GM23338 (cell line): Measurements from ENCODE around the gene UGT1A10. TPM values are rescaled to one million over a fixed set of nuclear protein-coding genes. Genes with fewer than 3 reads are reported as not detected.

ENCODE experiments used
- ATAC-seq: fragments of 200-7000 bp; cut with Tn5 transposase; 3 replicates; pipeline ENCODE4 v1.9.1; 2020
- DNase-seq: peaks from one replicate; pipeline ENCODE4 v3.0.0-alpha.2; 2015; ENCODE audit warnings: low spot score
- H2AFZ ChIP-seq: fragments of 200-600 bp; sonication (generic); 2 replicates; pipeline ENCODE4 v1.8.0; 2016; ENCODE audit warnings: antibody characterized with exemption, mild to moderate bottlenecking, moderate library complexity
- H3F3A ChIP-seq: fragments of 200-600 bp; sonication (generic); replicated peaks from 2 replicates; pipeline ENCODE4 v1.8.0; 2017; ENCODE audit warnings: antibody characterized with exemption, mixed run types, low read depth
- H3K27ac ChIP-seq: fragments of 200-600 bp; sonication (generic); 2 replicates; pipeline ENCODE4 v1.6.1; 2016; ENCODE audit warnings: low read depth
- H3K27me3 ChIP-seq: fragments of 200-600 bp; sonication (generic); 2 replicates; pipeline ENCODE4 v1.8.0; 2016; ENCODE audit warnings: mild to moderate bottlenecking, mixed run types, moderate library complexity; ENCODE audit not compliant: insufficient read depth
- H3K36me3 ChIP-seq: fragments of 200-600 bp; sonication (generic); 2 replicates; pipeline ENCODE4 v1.8.0; 2016; ENCODE audit warnings: mild to moderate bottlenecking; ENCODE audit not compliant: insufficient read depth
- H3K4me1 ChIP-seq: fragments of 200-600 bp; sonication (generic); 2 replicates; pipeline ENCODE4 v1.8.0; 2016; ENCODE audit warnings: mild to moderate bottlenecking, moderate library complexity; ENCODE audit not compliant: insufficient read depth
- H3K4me2 ChIP-seq: fragments of 200-600 bp; sonication (generic); 2 replicates; pipeline ENCODE4 v1.7.1; 2017; ENCODE audit warnings: mixed run types
- H3K4me3 ChIP-seq: fragments of 200-600 bp; sonication (generic); 2 replicates; pipeline ENCODE4 v1.6.1; 2016; ENCODE audit warnings: mixed run types
- H3K79me2 ChIP-seq: fragments of 200-600 bp; sonication (generic); replicated peaks from 2 replicates; pipeline ENCODE4 v1.8.0; 2017; ENCODE audit warnings: mild to moderate bottlenecking; ENCODE audit not compliant: insufficient read depth
- H3K9me2 ChIP-seq: fragments of 200-600 bp; sonication (generic); 2 replicates; pipeline ENCODE4 v1.8.0; 2017; ENCODE audit not compliant: insufficient read depth
- H4K20me1 ChIP-seq: fragments of 200-600 bp; sonication (generic); replicated peaks from 2 replicates; pipeline ENCODE4 v1.8.0; 2017; ENCODE audit warnings: mild to moderate bottlenecking; ENCODE audit not compliant: insufficient read depth
- H3K27ac Mint-ChIP-seq: 2 replicates; pipeline ENCODE4 v1.8.0; 2020; ENCODE audit warnings: inconsistent platforms, mild to moderate bottlenecking, moderate library complexity, mixed read lengths
- H3K27me3 Mint-ChIP-seq: 3 replicates; pipeline ENCODE4 v1.8.0; 2022; ENCODE audit warnings: low read depth, mild to moderate bottlenecking, moderate library complexity, mixed read lengths, inconsistent platforms; ENCODE audit not compliant: insufficient read depth, poor library complexity
- H3K36me3 Mint-ChIP-seq: 3 replicates; pipeline ENCODE4 v1.8.0; 2021; ENCODE audit warnings: low read depth, mild to moderate bottlenecking, inconsistent platforms, moderate library complexity, mixed read lengths
- H3K4me1 Mint-ChIP-seq: 3 replicates; pipeline ENCODE4 v1.8.0; 2020; ENCODE audit warnings: mild to moderate bottlenecking, inconsistent platforms, mixed read lengths
- H3K4me3 Mint-ChIP-seq: 3 replicates; pipeline ENCODE4 v1.8.0; 2021; ENCODE audit warnings: moderate library complexity, mild to moderate bottlenecking, inconsistent platforms, mixed read lengths
- H3K9me3 Mint-ChIP-seq: 3 replicates; pipeline ENCODE4 v1.8.0; 2020; ENCODE audit warnings: moderate library complexity, mild to moderate bottlenecking, inconsistent platforms, mixed read lengths
- CREB1 ChIP-seq: fragments of 250-450 bp; sonication (Bioruptor Pico); IDR thresholded peaks from 2 replicates; pipeline ENCODE4 v1.5.0; 2020; ENCODE audit warnings: low read depth, mild to moderate bottlenecking, moderate library complexity
- EZH2 ChIP-seq: fragments of 200-600 bp; sonication (generic); IDR thresholded peaks from one replicate; pipeline ENCODE4 v1.8.0; 2017; ENCODE audit warnings: antibody characterized with exemption, mild to moderate bottlenecking, low read depth; ENCODE audit not compliant: unreplicated experiment
- JUNB ChIP-seq: IDR thresholded peaks from one replicate; pipeline ENCODE4 v1.6.1; 2016; ENCODE audit warnings: antibody characterized with exemption; ENCODE audit not compliant: unreplicated experiment
- POLR2AphosphoS5 ChIP-seq: IDR thresholded peaks from 2 replicates; pipeline ENCODE4 v1.6.1; 2016; ENCODE audit warnings: antibody characterized with exemption, low read depth
- STAT1 ChIP-seq: IDR thresholded peaks from one replicate; pipeline ENCODE4 v1.6.1; 2016; ENCODE audit warnings: antibody characterized with exemption; ENCODE audit not compliant: unreplicated experiment
- polyA plus RNA-seq: library from polyadenylated mRNA; unstranded; fragments of >200 nt; fragmentation: Nextera tagmentation; extraction: Ambion mirVana; gene quantifications from 2 replicates; pipeline ENCODE4 v1.2.1, GENCODE V29; 2016
- total RNA-seq: library from RNA; depleted of rRNA; stranded (reverse); fragments of >200 nt; shearing (Covaris generic); gene quantifications from 2 replicates; pipeline ENCODE4 v1.2.3, GENCODE V29; 2014
- TF ChIP-seq, protein P1 (sequence below): IDR thresholded peaks from one replicate; pipeline ENCODE4 v1.6.1; 2018; ENCODE audit warnings: antibody characterized with exemption; ENCODE audit not compliant: unreplicated experiment
- TF ChIP-seq, protein P2 (sequence below), 2 experiments: fragments of 200-600 bp in 1 of 2; sonication (generic) in 1 of 2; conservative IDR thresholded peaks; 2 replicates each; pipeline versions ENCODE4 v1.5.1 to v1.6.1; 2016 to 2017; ENCODE audit warnings: antibody characterized with exemption in 2 of 2, low read depth in 2 of 2, mild to moderate bottlenecking in 2 of 2, moderate library complexity in 1 of 2
- TF ChIP-seq, protein P3 (sequence below): fragments of 250-450 bp; sonication (Bioruptor Pico); IDR thresholded peaks from 2 replicates; pipeline ENCODE4 v1.5.0; 2020; ENCODE audit warnings: mild to moderate bottlenecking, moderate library complexity
- TF ChIP-seq, protein P4 (sequence below): IDR thresholded peaks from 2 replicates; pipeline ENCODE4 v1.6.1; 2016; ENCODE audit warnings: antibody characterized with exemption

UGT1A10 gene
- total and polyA plus RNA-seq, 2 experiments from 2014 or later = not detected

DNA sequence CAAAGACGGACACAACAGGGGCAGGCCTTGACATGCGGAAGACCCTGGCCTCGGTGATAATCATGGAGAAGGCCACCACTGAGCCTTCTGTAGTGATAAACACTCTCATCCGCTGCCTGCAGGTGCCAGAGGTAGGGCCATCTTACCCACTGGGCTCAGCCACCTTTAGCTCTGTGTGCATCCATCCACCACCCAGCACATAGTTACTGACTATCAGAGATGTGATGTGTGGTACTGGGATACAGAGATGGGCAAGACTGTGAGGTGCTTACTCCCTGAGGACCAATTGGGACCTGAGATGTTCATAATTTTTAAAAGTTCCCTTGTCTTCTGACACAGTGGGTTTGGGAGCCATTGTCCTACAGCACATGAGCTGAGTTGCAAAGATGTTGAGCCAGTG, 143.5 kb downstream of the UGT1A10 start:
- Mint-ChIP-seq H3K9me3 (peaks cover 26% of the 10 kb centered on the region), H3K27ac (no peak overlapping the region), H3K27me3 (no peaks in the 10 kb centered on the region), H3K4me1 (no peaks in the 10 kb centered on the region), H3K36me3 (peaks cover 4% of the 10 kb centered on the region; the same call in 2 of the 3 replicates), H3K4me3 (no peak overlapping the region)
- Histone ChIP-seq H3K4me3 (no peak overlapping the region), H3K27me3 (no peaks in the 10 kb centered on the region), H2AFZ (no peak overlapping the region), H3K4me2 (no peak overlapping the region), H3F3A (no peaks in the 10 kb centered on the region), H3K27ac (no peak overlapping the region), H3K36me3 (no peaks in the 10 kb centered on the region), H3K4me1 (no peaks in the 10 kb centered on the region), H3K9me2 (0 out of 2 replicates have a peak, but pooled peaks cover 4% of the 10 kb centered on the region), H4K20me1 (no peaks in the 10 kb centered on the region), H3K79me2 (no peaks in the 10 kb centered on the region)
- ATAC-seq = no peak
- no peak for DNase-seq
- TF ChIP-seq, protein P1, sequence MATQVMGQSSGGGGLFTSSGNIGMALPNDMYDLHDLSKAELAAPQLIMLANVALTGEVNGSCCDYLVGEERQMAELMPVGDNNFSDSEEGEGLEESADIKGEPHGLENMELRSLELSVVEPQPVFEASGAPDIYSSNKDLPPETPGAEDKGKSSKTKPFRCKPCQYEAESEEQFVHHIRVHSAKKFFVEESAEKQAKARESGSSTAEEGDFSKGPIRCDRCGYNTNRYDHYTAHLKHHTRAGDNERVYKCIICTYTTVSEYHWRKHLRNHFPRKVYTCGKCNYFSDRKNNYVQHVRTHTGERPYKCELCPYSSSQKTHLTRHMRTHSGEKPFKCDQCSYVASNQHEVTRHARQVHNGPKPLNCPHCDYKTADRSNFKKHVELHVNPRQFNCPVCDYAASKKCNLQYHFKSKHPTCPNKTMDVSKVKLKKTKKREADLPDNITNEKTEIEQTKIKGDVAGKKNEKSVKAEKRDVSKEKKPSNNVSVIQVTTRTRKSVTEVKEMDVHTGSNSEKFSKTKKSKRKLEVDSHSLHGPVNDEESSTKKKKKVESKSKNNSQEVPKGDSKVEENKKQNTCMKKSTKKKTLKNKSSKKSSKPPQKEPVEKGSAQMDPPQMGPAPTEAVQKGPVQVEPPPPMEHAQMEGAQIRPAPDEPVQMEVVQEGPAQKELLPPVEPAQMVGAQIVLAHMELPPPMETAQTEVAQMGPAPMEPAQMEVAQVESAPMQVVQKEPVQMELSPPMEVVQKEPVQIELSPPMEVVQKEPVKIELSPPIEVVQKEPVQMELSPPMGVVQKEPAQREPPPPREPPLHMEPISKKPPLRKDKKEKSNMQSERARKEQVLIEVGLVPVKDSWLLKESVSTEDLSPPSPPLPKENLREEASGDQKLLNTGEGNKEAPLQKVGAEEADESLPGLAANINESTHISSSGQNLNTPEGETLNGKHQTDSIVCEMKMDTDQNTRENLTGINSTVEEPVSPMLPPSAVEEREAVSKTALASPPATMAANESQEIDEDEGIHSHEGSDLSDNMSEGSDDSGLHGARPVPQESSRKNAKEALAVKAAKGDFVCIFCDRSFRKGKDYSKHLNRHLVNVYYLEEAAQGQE = no peak
- no peak for TF ChIP-seq CREB1 (CRISPR knock-in tag)
- no peak for TF ChIP-seq POLR2AphosphoS5
- TF ChIP-seq STAT1 = no peak
- TF ChIP-seq EZH2 = no peak
- TF ChIP-seq, protein P2, sequence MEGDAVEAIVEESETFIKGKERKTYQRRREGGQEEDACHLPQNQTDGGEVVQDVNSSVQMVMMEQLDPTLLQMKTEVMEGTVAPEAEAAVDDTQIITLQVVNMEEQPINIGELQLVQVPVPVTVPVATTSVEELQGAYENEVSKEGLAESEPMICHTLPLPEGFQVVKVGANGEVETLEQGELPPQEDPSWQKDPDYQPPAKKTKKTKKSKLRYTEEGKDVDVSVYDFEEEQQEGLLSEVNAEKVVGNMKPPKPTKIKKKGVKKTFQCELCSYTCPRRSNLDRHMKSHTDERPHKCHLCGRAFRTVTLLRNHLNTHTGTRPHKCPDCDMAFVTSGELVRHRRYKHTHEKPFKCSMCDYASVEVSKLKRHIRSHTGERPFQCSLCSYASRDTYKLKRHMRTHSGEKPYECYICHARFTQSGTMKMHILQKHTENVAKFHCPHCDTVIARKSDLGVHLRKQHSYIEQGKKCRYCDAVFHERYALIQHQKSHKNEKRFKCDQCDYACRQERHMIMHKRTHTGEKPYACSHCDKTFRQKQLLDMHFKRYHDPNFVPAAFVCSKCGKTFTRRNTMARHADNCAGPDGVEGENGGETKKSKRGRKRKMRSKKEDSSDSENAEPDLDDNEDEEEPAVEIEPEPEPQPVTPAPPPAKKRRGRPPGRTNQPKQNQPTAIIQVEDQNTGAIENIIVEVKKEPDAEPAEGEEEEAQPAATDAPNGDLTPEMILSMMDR (conservative IDR thresholded peaks at IDR 0.05; ENCODE audit: low read depth in 2 of 2) = no peak
- TF ChIP-seq, protein P3, sequence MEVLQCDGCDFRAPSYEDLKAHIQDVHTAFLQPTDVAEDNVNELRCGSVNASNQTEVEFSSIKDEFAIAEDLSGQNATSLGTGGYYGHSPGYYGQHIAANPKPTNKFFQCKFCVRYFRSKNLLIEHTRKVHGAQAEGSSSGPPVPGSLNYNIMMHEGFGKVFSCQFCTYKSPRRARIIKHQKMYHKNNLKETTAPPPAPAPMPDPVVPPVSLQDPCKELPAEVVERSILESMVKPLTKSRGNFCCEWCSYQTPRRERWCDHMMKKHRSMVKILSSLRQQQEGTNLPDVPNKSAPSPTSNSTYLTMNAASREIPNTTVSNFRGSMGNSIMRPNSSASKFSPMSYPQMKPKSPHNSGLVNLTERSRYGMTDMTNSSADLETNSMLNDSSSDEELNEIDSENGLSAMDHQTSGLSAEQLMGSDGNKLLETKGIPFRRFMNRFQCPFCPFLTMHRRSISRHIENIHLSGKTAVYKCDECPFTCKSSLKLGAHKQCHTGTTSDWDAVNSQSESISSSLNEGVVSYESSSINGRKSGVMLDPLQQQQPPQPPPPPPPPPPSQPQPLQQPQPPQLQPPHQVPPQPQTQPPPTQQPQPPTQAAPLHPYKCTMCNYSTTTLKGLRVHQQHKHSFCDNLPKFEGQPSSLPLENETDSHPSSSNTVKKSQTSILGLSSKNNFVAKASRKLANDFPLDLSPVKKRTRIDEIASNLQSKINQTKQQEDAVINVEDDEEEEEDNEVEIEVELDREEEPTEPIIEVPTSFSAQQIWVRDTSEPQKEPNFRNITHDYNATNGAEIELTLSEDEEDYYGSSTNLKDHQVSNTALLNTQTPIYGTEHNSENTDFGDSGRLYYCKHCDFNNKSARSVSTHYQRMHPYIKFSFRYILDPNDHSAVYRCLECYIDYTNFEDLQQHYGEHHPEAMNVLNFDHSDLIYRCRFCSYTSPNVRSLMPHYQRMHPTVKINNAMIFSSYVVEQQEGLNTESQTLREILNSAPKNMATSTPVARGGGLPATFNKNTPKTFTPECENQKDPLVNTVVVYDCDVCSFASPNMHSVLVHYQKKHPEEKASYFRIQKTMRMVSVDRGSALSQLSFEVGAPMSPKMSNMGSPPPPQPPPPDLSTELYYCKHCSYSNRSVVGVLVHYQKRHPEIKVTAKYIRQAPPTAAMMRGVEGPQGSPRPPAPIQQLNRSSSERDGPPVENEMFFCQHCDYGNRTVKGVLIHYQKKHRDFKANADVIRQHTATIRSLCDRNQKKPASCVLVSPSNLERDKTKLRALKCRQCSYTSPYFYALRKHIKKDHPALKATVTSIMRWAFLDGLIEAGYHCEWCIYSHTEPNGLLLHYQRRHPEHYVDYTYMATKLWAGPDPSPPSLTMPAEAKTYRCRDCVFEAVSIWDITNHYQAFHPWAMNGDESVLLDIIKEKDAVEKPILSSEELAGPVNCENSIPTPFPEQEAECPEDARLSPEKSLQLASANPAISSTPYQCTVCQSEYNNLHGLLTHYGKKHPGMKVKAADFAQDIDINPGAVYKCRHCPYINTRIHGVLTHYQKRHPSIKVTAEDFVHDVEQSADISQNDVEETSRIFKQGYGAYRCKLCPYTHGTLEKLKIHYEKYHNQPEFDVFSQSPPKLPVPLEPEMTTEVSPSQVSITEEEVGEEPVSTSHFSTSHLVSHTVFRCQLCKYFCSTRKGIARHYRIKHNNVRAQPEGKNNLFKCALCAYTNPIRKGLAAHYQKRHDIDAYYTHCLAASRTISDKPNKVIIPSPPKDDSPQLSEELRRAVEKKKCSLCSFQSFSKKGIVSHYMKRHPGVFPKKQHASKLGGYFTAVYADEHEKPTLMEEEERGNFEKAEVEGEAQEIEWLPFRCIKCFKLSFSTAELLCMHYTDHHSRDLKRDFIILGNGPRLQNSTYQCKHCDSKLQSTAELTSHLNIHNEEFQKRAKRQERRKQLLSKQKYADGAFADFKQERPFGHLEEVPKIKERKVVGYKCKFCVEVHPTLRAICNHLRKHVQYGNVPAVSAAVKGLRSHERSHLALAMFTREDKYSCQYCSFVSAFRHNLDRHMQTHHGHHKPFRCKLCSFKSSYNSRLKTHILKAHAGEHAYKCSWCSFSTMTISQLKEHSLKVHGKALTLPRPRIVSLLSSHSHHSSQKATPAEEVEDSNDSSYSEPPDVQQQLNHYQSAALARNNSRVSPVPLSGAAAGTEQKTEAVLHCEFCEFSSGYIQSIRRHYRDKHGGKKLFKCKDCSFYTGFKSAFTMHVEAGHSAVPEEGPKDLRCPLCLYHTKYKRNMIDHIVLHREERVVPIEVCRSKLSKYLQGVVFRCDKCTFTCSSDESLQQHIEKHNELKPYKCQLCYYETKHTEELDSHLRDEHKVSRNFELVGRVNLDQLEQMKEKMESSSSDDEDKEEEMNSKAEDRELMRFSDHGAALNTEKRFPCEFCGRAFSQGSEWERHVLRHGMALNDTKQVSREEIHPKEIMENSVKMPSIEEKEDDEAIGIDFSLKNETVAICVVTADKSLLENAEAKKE (CRISPR knock-in tag) = no peak
- TF ChIP-seq, protein P4, sequence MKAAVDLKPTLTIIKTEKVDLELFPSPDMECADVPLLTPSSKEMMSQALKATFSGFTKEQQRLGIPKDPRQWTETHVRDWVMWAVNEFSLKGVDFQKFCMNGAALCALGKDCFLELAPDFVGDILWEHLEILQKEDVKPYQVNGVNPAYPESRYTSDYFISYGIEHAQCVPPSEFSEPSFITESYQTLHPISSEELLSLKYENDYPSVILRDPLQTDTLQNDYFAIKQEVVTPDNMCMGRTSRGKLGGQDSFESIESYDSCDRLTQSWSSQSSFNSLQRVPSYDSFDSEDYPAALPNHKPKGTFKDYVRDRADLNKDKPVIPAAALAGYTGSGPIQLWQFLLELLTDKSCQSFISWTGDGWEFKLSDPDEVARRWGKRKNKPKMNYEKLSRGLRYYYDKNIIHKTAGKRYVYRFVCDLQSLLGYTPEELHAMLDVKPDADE = no peak
- no peak for TF ChIP-seq JUNB
